ENCODE data around the gene CEP44. TPM values are rescaled to one million over a fixed set of nuclear protein-coding genes. Genes with fewer than 3 reads are reported as not detected.
"Not testable (repeated sequence)": the region's sequence is repeated elsewhere in the genome, so short reads cannot be mapped to it uniquely, and the experiment has no call there.

The CEP44 gene
- total RNA-seq, 1 donor from 2014 or later, result 15.4 TPM

- H3K4me1 Mint-ChIP-seq (ENCODE audit: low read depth), result peaks cover 26% of the 10 kb centered on the region
- no peak overlapping the region for H3K4me3 Mint-ChIP-seq
- H3K36me3 Mint-ChIP-seq (ENCODE audit: low read depth), result no peaks in the 10 kb centered on the region
- intact Hi-C loops (cut with micrococcal nuclease), result loop anchor here (1.0 to 5.0 kb wide), 4 partner anchors 75 to 1964 kb away; partner anchors contain the start of genes CEP44, FBXO8 and HPGD
- no peaks in the 10 kb centered on the region for H3K9me3 Mint-ChIP-seq
- peaks cover 17% of the 10 kb centered on the region for H3K27me3 Mint-ChIP-seq (ENCODE audit: insufficient read depth)
- no peak for DNase-seq (ENCODE audit: low spot score)
- H3K27ac Mint-ChIP-seq, result peak overlapping the region; percentile 84
Observed at GRCh38 chr4:174358410-174358809, 74.7 kb downstream of the CEP44 start.

GRCh38 chr4:174358829-174359228, 75.1 kb downstream of the CEP44 start:
- Mint-ChIP-seq H3K9me3 (no peaks in the 10 kb centered on the region), H3K27me3 (ENCODE audit: insufficient read depth) (peaks cover 13% of the 10 kb centered on the region), H3K27ac (peak overlapping the region; percentile 84), H3K4me1 (ENCODE audit: low read depth) (peaks cover 26% of the 10 kb centered on the region), H3K4me3 (no peak overlapping the region), H3K36me3 (ENCODE audit: low read depth) (no peaks in the 10 kb centered on the region)
- intact Hi-C loops (cut with micrococcal nuclease), result loop anchor here (1.0 to 5.0 kb wide), 4 partner anchors 76 to 1963 kb away; partner anchors contain the start of genes CEP44, FBXO8 and HPGD
- DNase-seq (ENCODE audit: low spot score), result peak; percentile 22

- H3K9me3 Mint-ChIP-seq, result no peaks in the 10 kb centered on the region
- peaks cover 5% of the 10 kb centered on the region for H3K27me3 Mint-ChIP-seq (ENCODE audit: insufficient read depth)
- no peaks in the 10 kb centered on the region for H3K36me3 Mint-ChIP-seq (ENCODE audit: low read depth)
- no peak for DNase-seq (ENCODE audit: low spot score)
- no peak overlapping the region for H3K27ac Mint-ChIP-seq
- intact Hi-C loops (cut with micrococcal nuclease), result loop anchor here (5.0 to 10.0 kb wide), 2 partner anchors 130 to 1532 kb away; no protein-coding TSS in a partner anchor
- H3K4me3 Mint-ChIP-seq, result no peak overlapping the region
- peaks cover 22% of the 10 kb centered on the region for H3K4me1 Mint-ChIP-seq (ENCODE audit: low read depth)
Observed at GRCh38 chr4:174362340-174362739, 78.6 kb downstream of the CEP44 start.

- DNase-seq (ENCODE audit: low spot score); H3K4me1 Mint-ChIP-seq (ENCODE audit: low read depth); H3K27me3 Mint-ChIP-seq (ENCODE audit: insufficient read depth); H3K27ac Mint-ChIP-seq; H3K4me3 Mint-ChIP-seq; H3K36me3 Mint-ChIP-seq (ENCODE audit: low read depth); H3K9me3 Mint-ChIP-seq: not testable (repeated sequence)
- intact Hi-C loops (cut with micrococcal nuclease), result loop anchor here (5.0 to 10.0 kb wide), 2 partner anchors 129 to 1531 kb away; no protein-coding TSS in a partner anchor
Observed at GRCh38 chr4:174363782-174364181, 80.1 kb downstream of the CEP44 start.

- H3K4me3 Mint-ChIP-seq, result no peak overlapping the region
- H3K27me3 Mint-ChIP-seq (ENCODE audit: insufficient read depth), result peaks cover 7% of the 10 kb centered on the region
- no peak overlapping the region for H3K27ac Mint-ChIP-seq
- H3K4me1 Mint-ChIP-seq (ENCODE audit: low read depth), result no peaks in the 10 kb centered on the region
- H3K36me3 Mint-ChIP-seq (ENCODE audit: low read depth), result no peaks in the 10 kb centered on the region
- intact Hi-C loops (cut with micrococcal nuclease), result loop anchor here (1.0 to 10.0 kb wide), 3 partner anchors 267 to 1530 kb away; no protein-coding TSS in a partner anchor
- no peak for DNase-seq (ENCODE audit: low spot score)
- H3K9me3 Mint-ChIP-seq, result no peaks in the 10 kb centered on the region
Observed at GRCh38 chr4:174365018-174365587, 81.4 kb downstream of the CEP44 start.

GRCh38 chr4:174369985-174370384, 86.3 kb downstream of the CEP44 start:
- no peaks in the 10 kb centered on the region for H3K36me3 Mint-ChIP-seq (ENCODE audit: low read depth)
- no peaks in the 10 kb centered on the region for H3K9me3 Mint-ChIP-seq
- peaks cover 1% of the 10 kb centered on the region for H3K27me3 Mint-ChIP-seq (ENCODE audit: insufficient read depth)
- DNase-seq (ENCODE audit: low spot score), result no peak
- H3K27ac Mint-ChIP-seq, result no peak overlapping the region
- intact Hi-C loops (cut with micrococcal nuclease), result loop anchor here (10.0 kb wide), 1 partner anchor 1525 kb away; no protein-coding TSS in a partner anchor
- H3K4me1 Mint-ChIP-seq (ENCODE audit: low read depth), result no peaks in the 10 kb centered on the region
- no peak overlapping the region for H3K4me3 Mint-ChIP-seq

- intact Hi-C loops (cut with micrococcal nuclease), result no loop called here
- no peak overlapping the region for H3K4me3 Mint-ChIP-seq
- no peak overlapping the region for H3K27ac Mint-ChIP-seq
- no peaks in the 10 kb centered on the region for H3K36me3 Mint-ChIP-seq (ENCODE audit: low read depth)
- no peaks in the 10 kb centered on the region for H3K9me3 Mint-ChIP-seq
- H3K27me3 Mint-ChIP-seq (ENCODE audit: insufficient read depth), result peaks cover 2% of the 10 kb centered on the region
- H3K4me1 Mint-ChIP-seq (ENCODE audit: low read depth), result no peaks in the 10 kb centered on the region
- no peak for DNase-seq (ENCODE audit: low spot score)
Observed at GRCh38 chr4:174373821-174374220, 90.1 kb downstream of the CEP44 start.

- H3K36me3 Mint-ChIP-seq (ENCODE audit: low read depth), result no peaks in the 10 kb centered on the region
- peaks cover 6% of the 10 kb centered on the region for H3K27me3 Mint-ChIP-seq (ENCODE audit: insufficient read depth)
- H3K4me1 Mint-ChIP-seq (ENCODE audit: low read depth), result no peaks in the 10 kb centered on the region
- no peaks in the 10 kb centered on the region for H3K9me3 Mint-ChIP-seq
- H3K27ac Mint-ChIP-seq, result no peak overlapping the region
- no peak overlapping the region for H3K4me3 Mint-ChIP-seq
- intact Hi-C loops (cut with micrococcal nuclease), result no loop called here
- no peak for DNase-seq (ENCODE audit: low spot score)
Observed at GRCh38 chr4:174375422-174375821, 91.7 kb downstream of the CEP44 start.

- H3K4me1 Mint-ChIP-seq (ENCODE audit: low read depth), result no peaks in the 10 kb centered on the region
- H3K27ac Mint-ChIP-seq, result no peak overlapping the region
- peaks cover 6% of the 10 kb centered on the region for H3K27me3 Mint-ChIP-seq (ENCODE audit: insufficient read depth)
- intact Hi-C loops (cut with micrococcal nuclease), result no loop called here
- no peaks in the 10 kb centered on the region for H3K9me3 Mint-ChIP-seq
- no peak for DNase-seq (ENCODE audit: low spot score)
- no peaks in the 10 kb centered on the region for H3K36me3 Mint-ChIP-seq (ENCODE audit: low read depth)
- no peak overlapping the region for H3K4me3 Mint-ChIP-seq
Observed at GRCh38 chr4:174377613-174378012, 93.9 kb downstream of the CEP44 start.

GRCh38 chr4:174378951-174379350, 95.2 kb downstream of the CEP44 start:
- no peak overlapping the region for H3K4me3 Mint-ChIP-seq
- no peaks in the 10 kb centered on the region for H3K36me3 Mint-ChIP-seq (ENCODE audit: low read depth)
- no peak overlapping the region for H3K27ac Mint-ChIP-seq
- H3K9me3 Mint-ChIP-seq, result no peaks in the 10 kb centered on the region
- H3K4me1 Mint-ChIP-seq (ENCODE audit: low read depth), result no peaks in the 10 kb centered on the region
- intact Hi-C loops (cut with micrococcal nuclease), result no loop called here
- DNase-seq (ENCODE audit: low spot score), result no peak
- peaks cover 6% of the 10 kb centered on the region for H3K27me3 Mint-ChIP-seq (ENCODE audit: insufficient read depth)

- H3K36me3 Mint-ChIP-seq (ENCODE audit: low read depth); DNase-seq (ENCODE audit: low spot score); H3K27me3 Mint-ChIP-seq (ENCODE audit: insufficient read depth); H3K4me1 Mint-ChIP-seq (ENCODE audit: low read depth); H3K27ac Mint-ChIP-seq; intact Hi-C loops (cut with micrococcal nuclease); H3K9me3 Mint-ChIP-seq; H3K4me3 Mint-ChIP-seq: not testable (repeated sequence)
Observed at GRCh38 chr4:174380206-174380605, 96.5 kb downstream of the CEP44 start.

- intact Hi-C loops (cut with micrococcal nuclease), result no loop called here
Observed at GRCh38 chr4:174380699-174381439, 97.2 kb downstream of the CEP44 start.

GRCh38 chr4:174381440-174381800, 97.7 kb downstream of the CEP44 start:
- intact Hi-C loops (cut with micrococcal nuclease), result no loop called here
- H3K27me3 Mint-ChIP-seq (ENCODE audit: insufficient read depth), result peaks cover 8% of the 10 kb centered on the region

More at GRCh38 chr4:174380699-174381439, 97.2 kb downstream of the CEP44 start:
- Mint-ChIP-seq H3K4me3 (no peak overlapping the region), H3K36me3 (ENCODE audit: low read depth) (no peaks in the 10 kb centered on the region), H3K27ac (no peak overlapping the region), H3K4me1 (ENCODE audit: low read depth) (no peaks in the 10 kb centered on the region), H3K27me3 (ENCODE audit: insufficient read depth) (peaks cover 7% of the 10 kb centered on the region), H3K9me3 (no peaks in the 10 kb centered on the region)
- no peak for DNase-seq (ENCODE audit: low spot score)

More at GRCh38 chr4:174381440-174381800, 97.7 kb downstream of the CEP44 start:
- Mint-ChIP-seq H3K4me1 (ENCODE audit: low read depth) (no peaks in the 10 kb centered on the region), H3K27ac (no peak overlapping the region), H3K36me3 (ENCODE audit: low read depth) (no peaks in the 10 kb centered on the region), H3K9me3 (no peaks in the 10 kb centered on the region), H3K4me3 (no peak overlapping the region)
- no peak for DNase-seq (ENCODE audit: low spot score)

Measured in activated T-helper 1 cell treated with anti-CD3 and anti-CD28 coated beads, Interleukin-12 subunit alpha, Interleukin-12 subunit beta, Interleukin-2, Interleukin-4 antibody, amounts not matched to agents 30 ng/mL and 10 ng/mL and 1 ng/mL, durations not matched to agents 14 hours and 24 hours and 36 hours (primary cell).